Kidney epithelial cell (primary cell): Measurements from ENCODE around the gene C10orf67. TPM values are rescaled to one million over a fixed set of nuclear protein-coding genes. Genes with fewer than 3 reads are reported as not detected.

ENCODE experiments used
- DNase-seq: peaks from one replicate; pipeline ENCODE4 v3.0.0-alpha.2; 2010; ENCODE audit warnings: low read depth
- H3K27me3 ChIP-seq: 2 replicates; pipeline ENCODE4 v1.6.0; 2011; ENCODE audit warnings: low read length; ENCODE audit not compliant: control insufficient read depth, insufficient read depth
- H3K36me3 ChIP-seq: 2 replicates; pipeline ENCODE4 v1.5.1; 2011; ENCODE audit warnings: low read length; ENCODE audit not compliant: control insufficient read depth, insufficient read depth
- H3K4me3 ChIP-seq: 2 replicates; pipeline ENCODE4 v1.5.1; 2011; ENCODE audit warnings: low read depth, mild to moderate bottlenecking, control low read depth, low read length
- CTCF ChIP-seq: IDR thresholded peaks from 2 replicates; pipeline ENCODE4 v1.5.1; 2011; ENCODE audit warnings: mild to moderate bottlenecking, moderate library complexity, low read length, control low read depth, inconsistent platforms; ENCODE audit not compliant: insufficient read depth, poor library complexity, severe bottlenecking
- total RNA-seq: library from RNA; depleted of rRNA; stranded (reverse); fragments of >200 nt; gene quantifications from 2 replicates; pipeline ENCODE4 v1.2.3, GENCODE V29; 2015

Gene C10orf67
- total RNA-seq, 1 donor from 2014 or later = not detected

GRCh38 chr10:23325132-23325531 is 19.5 kb downstream of the C10orf67 start:
- Histone ChIP-seq H3K36me3 (no peaks in the 10 kb centered on the region), H3K4me3 (no peak overlapping the region), H3K27me3 (no peaks in the 10 kb centered on the region)
- TF ChIP-seq CTCF = no peak
- DNase-seq = no peak

GRCh38 chr10:23324351-23324750 is 20.2 kb downstream of the C10orf67 start:
- TF ChIP-seq CTCF = no peak
- Histone ChIP-seq H3K27me3 (no peaks in the 10 kb centered on the region), H3K36me3 (no peaks in the 10 kb centered on the region), H3K4me3 (no peak overlapping the region)
- DNase-seq = no peak

- Histone ChIP-seq H3K36me3 (no peaks in the 10 kb centered on the region), H3K27me3 (no peaks in the 10 kb centered on the region), H3K4me3 (no peak overlapping the region)
- DNase-seq = no peak
- no peak for TF ChIP-seq CTCF
These were observed 22.5 kb downstream of the C10orf67 start for GRCh38 chr10:23322082-23322481.

GRCh38 chr10:23319835-23320234 is 24.8 kb downstream of the C10orf67 start:
- Histone ChIP-seq H3K27me3 (no peaks in the 10 kb centered on the region), H3K36me3 (no peaks in the 10 kb centered on the region), H3K4me3 (no peak overlapping the region)
- no peak for DNase-seq
- no peak for TF ChIP-seq CTCF

GRCh38 chr10:23318359-23318758 is 26.2 kb downstream of the C10orf67 start:
- H3K27me3 ChIP-seq = no peaks in the 10 kb centered on the region
- H3K36me3 ChIP-seq = no peaks in the 10 kb centered on the region
- no peak for DNase-seq
- H3K4me3 ChIP-seq = no peak overlapping the region
- TF ChIP-seq CTCF = no peak

GRCh38 chr10:23317416-23317815 is 27.2 kb downstream of the C10orf67 start:
- no peak overlapping the region for H3K4me3 ChIP-seq
- no peak for TF ChIP-seq CTCF
- H3K27me3 ChIP-seq = no peaks in the 10 kb centered on the region
- no peaks in the 10 kb centered on the region for H3K36me3 ChIP-seq
- no peak for DNase-seq
